Bronchial epithelial cell (primary cell): ENCODE measurements around the gene NANOS3. TPM values are rescaled to one million over a fixed set of nuclear protein-coding genes. Genes with fewer than 3 reads are reported as not detected.

Experiments
- DNase-seq: peaks from one replicate; pipeline ENCODE4 v3.0.0-alpha.2; 2010; ENCODE audit warnings: low read depth
- FAIRE-seq: peaks from 2 replicates; lab custom pipeline; 2011; peaks lifted over from hg19 to GRCh38; lab: Jason Lieb, UNC
- H3K27me3 ChIP-seq: 2 replicates; pipeline ENCODE4 v1.5.1; 2011; ENCODE audit warnings: low read length; ENCODE audit not compliant: control insufficient read depth, insufficient read depth
- H3K36me3 ChIP-seq: 2 replicates; pipeline ENCODE4 v1.5.1; 2011; ENCODE audit warnings: low read length; ENCODE audit not compliant: control insufficient read depth, insufficient read depth
- H3K4me3 ChIP-seq: 2 replicates; pipeline ENCODE4 v1.5.1; 2011; ENCODE audit warnings: mild to moderate bottlenecking, low read depth, low read length, control low read depth
- total RNA-seq: library from RNA; depleted of rRNA; stranded (reverse); fragments of >200 nt; gene quantifications from 2 replicates; pipeline ENCODE4 v1.2.1, GENCODE V29; 2014
- TF ChIP-seq, protein P1 (sequence below): IDR thresholded peaks from 2 replicates; pipeline ENCODE4 v1.5.1; 2011; ENCODE audit warnings: mild to moderate bottlenecking, moderate library complexity, low read length, control low read depth, inconsistent platforms; ENCODE audit not compliant: insufficient read depth, severe bottlenecking

The NANOS3 gene
- total RNA-seq, 1 donor from 2014 or later = 0.53 TPM

GRCh38 chr19:13929956-13930355 is 53.0 kb downstream of the NANOS3 start:
- Histone ChIP-seq H3K36me3 (peaks cover 12% of the 10 kb centered on the region), H3K4me3 (no peak overlapping the region), H3K27me3 (no peaks in the 10 kb centered on the region)
- FAIRE-seq = no peak
- DNase-seq = no peak
- TF ChIP-seq, protein P1, sequence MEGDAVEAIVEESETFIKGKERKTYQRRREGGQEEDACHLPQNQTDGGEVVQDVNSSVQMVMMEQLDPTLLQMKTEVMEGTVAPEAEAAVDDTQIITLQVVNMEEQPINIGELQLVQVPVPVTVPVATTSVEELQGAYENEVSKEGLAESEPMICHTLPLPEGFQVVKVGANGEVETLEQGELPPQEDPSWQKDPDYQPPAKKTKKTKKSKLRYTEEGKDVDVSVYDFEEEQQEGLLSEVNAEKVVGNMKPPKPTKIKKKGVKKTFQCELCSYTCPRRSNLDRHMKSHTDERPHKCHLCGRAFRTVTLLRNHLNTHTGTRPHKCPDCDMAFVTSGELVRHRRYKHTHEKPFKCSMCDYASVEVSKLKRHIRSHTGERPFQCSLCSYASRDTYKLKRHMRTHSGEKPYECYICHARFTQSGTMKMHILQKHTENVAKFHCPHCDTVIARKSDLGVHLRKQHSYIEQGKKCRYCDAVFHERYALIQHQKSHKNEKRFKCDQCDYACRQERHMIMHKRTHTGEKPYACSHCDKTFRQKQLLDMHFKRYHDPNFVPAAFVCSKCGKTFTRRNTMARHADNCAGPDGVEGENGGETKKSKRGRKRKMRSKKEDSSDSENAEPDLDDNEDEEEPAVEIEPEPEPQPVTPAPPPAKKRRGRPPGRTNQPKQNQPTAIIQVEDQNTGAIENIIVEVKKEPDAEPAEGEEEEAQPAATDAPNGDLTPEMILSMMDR = no peak

Other genes starting within 250 kb of the NANOS3 start
- 16.6 and 27.9 TPM in 2 replicates for gene MRI1, start 112.6 kb upstream of the NANOS3 start, total RNA-seq
- gene C19orf53, start 102.7 kb upstream of the NANOS3 start, total RNA-seq = 45.8 and 55.5 TPM in 2 replicates
- 3.2 and 5.1 TPM in 2 replicates for gene ZSWIM4, start 81.7 kb upstream of the NANOS3 start, total RNA-seq
- gene BRME1, start 29.0 kb downstream of the NANOS3 start, total RNA-seq = 0.26 and 0.77 TPM in 2 replicates
- gene CC2D1A, start 29.1 kb downstream of the NANOS3 start, total RNA-seq = 6.8 and 11.3 TPM in 2 replicates
- 0.38 TPM in 1 of 2 replicates, not detected in the other for gene PODNL1, start 61.3 kb downstream of the NANOS3 start, total RNA-seq
- gene DCAF15, start 75.4 kb downstream of the NANOS3 start, total RNA-seq = 6.3 and 8.2 TPM in 2 replicates
- gene RFX1, start 129.2 kb downstream of the NANOS3 start, total RNA-seq = 0.79 and 2.2 TPM in 2 replicates
- not detected in 2 replicates for gene RLN3, start 151.0 kb downstream of the NANOS3 start, total RNA-seq
- 0.26 TPM in 2 replicates for gene IL27RA, start 154.6 kb downstream of the NANOS3 start, total RNA-seq
- gene PALM3, start 184.9 kb downstream of the NANOS3 start, total RNA-seq = not detected in 2 replicates
- 0.26 and 1.4 TPM in 2 replicates for gene MISP3, start 195.7 kb downstream of the NANOS3 start, total RNA-seq
- not detected in 2 replicates for gene C19orf67, start 208.6 kb downstream of the NANOS3 start, total RNA-seq
- gene SAMD1, start 213.6 kb downstream of the NANOS3 start, total RNA-seq = 14.7 and 16.8 TPM in 2 replicates
- 13.7 and 13.8 TPM in 2 replicates for gene PRKACA, start 240.6 kb downstream of the NANOS3 start, total RNA-seq